Neuronal stem cell (in vitro differentiated cells): ENCODE results near the gene EPB41L4B.

Experiments used
- DNase-seq: peaks from one replicate; pipeline ENCODE4 v3.0.0-alpha.2; 2013; ENCODE audit warnings: low spot score
- H2AFZ ChIP-seq: one replicate; pipeline ENCODE4 v1.6.1; 2013; ENCODE audit warnings: mild to moderate bottlenecking, low read length, inconsistent platforms
- H2AK5ac ChIP-seq: 2 replicates; pipeline ENCODE4 v1.6.1; 2013; ENCODE audit warnings: low read depth, mild to moderate bottlenecking, inconsistent platforms, low read length, moderate library complexity, mixed read lengths
- H2BK120ac ChIP-seq: 2 replicates; pipeline ENCODE4 v1.6.1; 2013; ENCODE audit warnings: low read depth, mild to moderate bottlenecking, inconsistent platforms, low read length, moderate library complexity, mixed read lengths
- H2BK12ac ChIP-seq: one replicate; pipeline ENCODE4 v1.6.1; 2013; ENCODE audit warnings: low read length, inconsistent platforms
- H2BK15ac ChIP-seq: 2 replicates; pipeline ENCODE4 v1.6.1; 2013; ENCODE audit warnings: mild to moderate bottlenecking, low read length, inconsistent platforms, mixed read lengths
- H2BK5ac ChIP-seq: one replicate; pipeline ENCODE4 v1.6.1; 2013; ENCODE audit warnings: inconsistent platforms, mild to moderate bottlenecking, low read length, moderate library complexity
- H3K14ac ChIP-seq: one replicate; pipeline ENCODE4 v1.6.1; 2013; ENCODE audit warnings: low read length, inconsistent platforms
- H3K18ac ChIP-seq: 2 replicates; pipeline ENCODE4 v1.6.1; 2013; ENCODE audit warnings: low read length, inconsistent platforms
- H3K23ac ChIP-seq: 2 replicates; pipeline ENCODE4 v1.6.1; 2013; ENCODE audit warnings: low read depth, mild to moderate bottlenecking, mixed read lengths, low read length, inconsistent platforms; ENCODE audit not compliant: poor library complexity
- H3K27ac ChIP-seq: replicated peaks from 3 replicates; pipeline ENCODE4 v1.5.1; 2013; ENCODE audit warnings: low read length, inconsistent platforms
- H3K27me3 ChIP-seq, 3 experiments: 2 replicates each; pipeline ENCODE4 v1.6.1; 2013; ENCODE audit warnings: low read length in 3 of 3, mild to moderate bottlenecking in 2 of 3, inconsistent platforms in 1 of 3, low read depth in 1 of 3, mixed read lengths in 1 of 3, moderate library complexity in 1 of 3; ENCODE audit not compliant: control insufficient read depth in 3 of 3, insufficient read depth in 3 of 3
- H3K36me3 ChIP-seq, 2 donors: replicated peaks in 1 of 2; 2 replicates each; pipeline ENCODE4 v1.6.1; 2013; ENCODE audit warnings: low read length in 2 of 2; ENCODE audit not compliant: control insufficient read depth in 2 of 2, insufficient read depth in 2 of 2
- H3K4ac ChIP-seq: 2 replicates; pipeline ENCODE4 v1.6.1; 2013; ENCODE audit warnings: inconsistent platforms, mild to moderate bottlenecking, low read length, moderate library complexity
- H3K4me1 ChIP-seq, 2 donors: 1 replicate in 1 of 2; 2 replicates in 1 of 2; pipeline ENCODE4 v1.6.1; 2013; ENCODE audit warnings: low read length in 2 of 2, low read depth in 1 of 2; ENCODE audit not compliant: control insufficient read depth in 2 of 2, insufficient read depth in 1 of 2
- H3K4me2 ChIP-seq: one replicate; pipeline ENCODE4 v1.6.1; 2013; ENCODE audit warnings: mild to moderate bottlenecking, low read length, inconsistent platforms; ENCODE audit not compliant: insufficient read depth, poor library complexity, severe bottlenecking
- H3K4me3 ChIP-seq, 2 donors: 2 replicates each; pipeline ENCODE4 v1.5.1; 2013; ENCODE audit warnings: low read length in 2 of 2, mild to moderate bottlenecking in 2 of 2, inconsistent platforms in 1 of 2, moderate library complexity in 1 of 2
- H3K79me1 ChIP-seq: one replicate; pipeline ENCODE4 v1.6.1; 2013; ENCODE audit warnings: low read depth, mild to moderate bottlenecking, inconsistent platforms, low read length, moderate library complexity
- H3K9ac ChIP-seq: one replicate; pipeline ENCODE4 v1.6.1; 2013; ENCODE audit warnings: mild to moderate bottlenecking, low read depth, low read length, inconsistent platforms; ENCODE audit not compliant: poor library complexity
- H3K9me3 ChIP-seq, 2 donors: replicated peaks in 1 of 2; 2 replicates each; pipeline versions ENCODE3 to v1.6.1; 2013; ENCODE audit warnings: low read length in 2 of 2, mild to moderate bottlenecking in 2 of 2, inconsistent platforms in 1 of 2, low read depth in 1 of 2, mixed read lengths in 1 of 2, moderate library complexity in 1 of 2; ENCODE audit not compliant: control insufficient read depth in 2 of 2, insufficient read depth in 1 of 2
- H4K8ac ChIP-seq: one replicate; pipeline ENCODE4 v1.6.1; 2013; ENCODE audit warnings: low read depth, mild to moderate bottlenecking, inconsistent platforms, low read length, moderate library complexity
- H4K91ac ChIP-seq: one replicate; pipeline ENCODE4 v1.6.1; 2013; ENCODE audit warnings: low read length, low read depth, mild to moderate bottlenecking, inconsistent platforms; ENCODE audit not compliant: poor library complexity
- WGBS, 2 donors: extraction: QIAGEN DNeasy Blood & Tissue Kit; methylation state at CpG; one replicate each; pipeline ENCODE4 v1.1.7; 2013; ENCODE audit warnings: missing lambda C conversion rate in 2 of 2, mixed read lengths in 1 of 2; ENCODE audit not compliant: insufficient read length in 2 of 2, insufficient replicate concordance in 1 of 2; ENCODE audit errors: extremely low coverage in 2 of 2; 5-methylcytosine and 5-hydroxymethylcytosine counted together

The EPB41L4B gene

DNA sequence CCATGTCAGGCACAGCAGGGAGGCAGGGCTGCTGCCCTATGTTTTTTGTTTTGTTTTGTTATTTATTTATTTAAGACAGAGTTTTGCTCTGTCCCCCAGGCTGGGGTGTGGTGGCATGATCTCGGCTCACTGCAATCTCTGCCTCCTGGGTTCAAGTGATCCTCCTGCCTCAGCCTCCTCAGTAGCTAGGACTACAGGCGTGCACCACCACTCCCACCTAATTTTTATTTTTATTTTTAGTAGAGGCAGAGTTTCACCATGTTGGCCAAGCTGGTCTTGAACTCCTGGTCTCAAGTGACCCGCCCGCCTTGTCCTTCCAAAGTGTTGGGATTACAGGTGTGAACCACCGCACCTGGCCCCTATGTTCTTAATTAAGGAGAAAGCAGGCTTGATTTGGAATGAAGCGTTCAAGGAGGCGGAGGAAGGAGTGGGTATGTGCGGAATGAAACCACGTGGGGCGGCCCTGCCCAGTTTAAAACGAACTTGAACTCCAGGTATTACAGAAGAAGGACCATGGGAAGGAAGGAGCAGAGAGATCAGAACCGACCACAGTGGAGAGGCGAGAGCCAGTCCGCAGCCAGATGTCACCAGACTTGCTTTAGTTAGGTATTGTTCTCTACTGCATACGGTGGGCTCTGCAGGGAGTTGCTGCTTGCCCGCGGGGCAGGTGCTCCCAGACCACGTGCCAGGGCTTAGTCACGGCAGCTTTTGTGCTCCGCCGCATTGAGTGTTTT, 34.9 kb upstream of the EPB41L4B start:
- H3K36me3 ChIP-seq = no peaks in the 10 kb centered on the region

GRCh38 chr9:109354190-109354589, 33.3 kb upstream of the EPB41L4B start:
- Histone ChIP-seq H3K18ac (no peak overlapping the region), H3K9me3 (no peaks in the 10 kb centered on the region), H2AK5ac (no peak overlapping the region), H2BK5ac (no peak overlapping the region), H3K23ac (no peak overlapping the region), H3K4me3 (no peak overlapping the region), H3K27me3 (peaks cover 0 to 19% (median 0%) of the 10 kb centered on the region in 3 experiments), H4K91ac (no peak overlapping the region), H3K79me1 (no peaks in the 10 kb centered on the region), H3K4ac (no peak overlapping the region), H3K36me3 (no peaks in the 10 kb centered on the region), H3K4me2 (no peak overlapping the region), H3K9ac (peak overlapping the region; percentile 27), H2BK15ac (no peak overlapping the region), H2BK12ac (no peak overlapping the region), H2AFZ (no peak overlapping the region), H3K27ac (no peak overlapping the region), H2BK120ac (no peak overlapping the region), H4K8ac (no peak overlapping the region), H3K14ac (no peak overlapping the region), H3K4me1 (no peaks in the 10 kb centered on the region)
- DNase-seq = no peak
- WGBS, 2 donors = no CpG with 5 or more reads among the region's 2 CpGs

More for the DNA sequence above, 34.9 kb upstream of the EPB41L4B start:
- Histone ChIP-seq H3K4me3 (peak overlapping the region in 1 of 2 donors; percentile 22), H3K9ac (peak overlapping the region; percentile 15), H2BK15ac (no peak overlapping the region), H2AK5ac (no peak overlapping the region), H3K27ac (no peak overlapping the region), H3K18ac (peak overlapping the region; percentile 24), H3K27me3 (peaks cover 0 to 14% (median 0%) of the 10 kb centered on the region in 3 experiments), H2BK120ac (no peak overlapping the region), H2BK12ac (no peak overlapping the region), H3K79me1 (no peaks in the 10 kb centered on the region), H3K4ac (no peak overlapping the region), H4K91ac (no peak overlapping the region), H2BK5ac (no peak overlapping the region), H3K14ac (no peak overlapping the region), H2AFZ (peak overlapping the region; percentile 40), H3K9me3 (no peaks in the 10 kb centered on the region), H3K4me2 (no peak overlapping the region), H3K23ac (no peak overlapping the region), H4K8ac (no peak overlapping the region), H3K4me1 (no peaks in the 10 kb centered on the region)
- WGBS, 2 donors = no CpG with 5 or more reads among the region's 21 CpGs
- DNase-seq = no peak

GRCh38 chr9:109351032-109351431, 30.2 kb upstream of the EPB41L4B start:
- H3K14ac ChIP-seq = no peak overlapping the region
- H4K91ac ChIP-seq = no peak overlapping the region
- no peak overlapping the region for H2BK12ac ChIP-seq
- H2BK15ac ChIP-seq = no peak overlapping the region
- H3K4me3 ChIP-seq = no peak overlapping the region
- no peak overlapping the region for H3K4ac ChIP-seq
- H3K27ac ChIP-seq = no peak overlapping the region
- H2AK5ac ChIP-seq = no peak overlapping the region
- H3K4me2 ChIP-seq = no peak overlapping the region
- H3K23ac ChIP-seq = no peak overlapping the region
- H3K4me1 ChIP-seq = no peaks in the 10 kb centered on the region
- no peak for DNase-seq
- no peaks in the 10 kb centered on the region for H3K36me3 ChIP-seq
- no peaks in the 10 kb centered on the region for H3K79me1 ChIP-seq
- no peak overlapping the region for H2AFZ ChIP-seq
- WGBS, 2 donors = no CpG with 5 or more reads among the region's 5 CpGs
- no peak overlapping the region for H3K9ac ChIP-seq
- no peak overlapping the region for H2BK5ac ChIP-seq
- H3K9me3 ChIP-seq = no peaks in the 10 kb centered on the region
- H4K8ac ChIP-seq = no peak overlapping the region
- H2BK120ac ChIP-seq = no peak overlapping the region
- H3K18ac ChIP-seq = no peak overlapping the region
- peaks cover 0 to 23% (median 0%) of the 10 kb centered on the region in 3 experiments for H3K27me3 ChIP-seq

GRCh38 chr9:109349421-109349846, 28.6 kb upstream of the EPB41L4B start:
- Histone ChIP-seq H3K27me3 (peaks cover 0 to 23% (median 0%) of the 10 kb centered on the region in 3 experiments), H2AFZ (no peak overlapping the region), H2BK5ac (no peak overlapping the region), H2BK15ac (no peak overlapping the region), H3K9ac (no peak overlapping the region), H3K4me1 (peaks cover 0 to 5% of the 10 kb centered on the region in 2 donors), H3K4me3 (no peak overlapping the region), H3K36me3 (no peaks in the 10 kb centered on the region), H2AK5ac (no peak overlapping the region), H4K91ac (no peak overlapping the region), H3K79me1 (no peaks in the 10 kb centered on the region), H2BK12ac (no peak overlapping the region), H3K18ac (no peak overlapping the region), H3K23ac (no peak overlapping the region), H3K4me2 (no peak overlapping the region), H3K9me3 (no peaks in the 10 kb centered on the region), H3K27ac (no peak overlapping the region), H3K14ac (no peak overlapping the region), H4K8ac (no peak overlapping the region), H3K4ac (no peak overlapping the region), H2BK120ac (no peak overlapping the region)
- no peak for DNase-seq
